ENCODE measurements around the gene PFKFB4. TPM values are rescaled to one million over a fixed set of nuclear protein-coding genes. Genes with fewer than 3 reads are reported as not detected.
A peak's percentile ranks its signal among the peaks of the same experiment; 100 is the strongest.

PFKFB4 gene
- total and polyA plus RNA-seq, 10 of the 15 experiments (the other 5 are each of a cell fraction or from before 2014, with no cell fraction given) = 0.37 to 89.1 (median 5.2) TPM

DNA sequence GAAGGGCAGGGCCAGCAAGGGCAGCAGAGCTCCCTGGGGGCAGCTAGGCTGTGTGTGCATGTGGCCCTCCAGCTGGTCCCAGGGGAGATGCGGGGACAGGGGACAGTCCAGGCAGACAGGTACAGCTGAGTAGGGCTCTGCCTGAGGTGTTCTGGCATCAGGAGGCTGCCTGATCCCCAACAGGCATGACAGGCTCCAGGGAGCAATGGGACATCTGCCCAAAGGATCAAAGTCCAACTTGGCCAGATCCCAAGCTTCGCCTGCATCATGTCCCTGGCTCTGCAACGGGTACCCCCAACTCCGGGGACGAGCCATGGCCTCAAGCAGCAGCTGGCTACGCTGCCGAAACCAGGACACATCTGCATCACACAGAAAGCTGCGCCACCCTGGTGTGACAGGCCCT, 88.3 kb downstream of the PFKFB4 start (continued):
- TF ChIP-seq, protein P1, sequence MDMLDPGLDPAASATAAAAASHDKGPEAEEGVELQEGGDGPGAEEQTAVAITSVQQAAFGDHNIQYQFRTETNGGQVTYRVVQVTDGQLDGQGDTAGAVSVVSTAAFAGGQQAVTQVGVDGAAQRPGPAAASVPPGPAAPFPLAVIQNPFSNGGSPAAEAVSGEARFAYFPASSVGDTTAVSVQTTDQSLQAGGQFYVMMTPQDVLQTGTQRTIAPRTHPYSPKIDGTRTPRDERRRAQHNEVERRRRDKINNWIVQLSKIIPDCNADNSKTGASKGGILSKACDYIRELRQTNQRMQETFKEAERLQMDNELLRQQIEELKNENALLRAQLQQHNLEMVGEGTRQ (IDR thresholded peaks at IDR 0.05; ENCODE audit: borderline replicate concordance, low read depth, low read length) = no peak
- no peak for TF ChIP-seq MEF2A (IDR thresholded peaks at IDR 0.05; ENCODE audit: insufficient read depth, low read depth, low read length)
- no peak for TF ChIP-seq ZNF622 (IDR thresholded peaks at IDR 0.05)
- peak; percentile 53 for TF ChIP-seq MEF2B (IDR thresholded peaks at IDR 0.05; ENCODE audit: partially characterized antibody, poor library complexity, severe bottlenecking)
- TF ChIP-seq ZZZ3 (IDR thresholded peaks at IDR 0.05; ENCODE audit: control insufficient read depth, insufficient read length, low read depth) = no peak

MicroRNAs within 50 kb of the gene (microRNA counts, 767-probe panel; counts per million panel counts)
- 55.3 counts per million for microRNA hsa-miR-711

Small RNAs within 50 kb of the gene (microRNA-seq; reads per million reads assigned to microRNA genes)
- gene MIR6823 (not detected), gene MIR711 (not detected)

Small RNAs within 50 kb of the gene (small RNA-seq; reads per million reads assigned to genes)
- not detected for gene MIR6823

Other genes starting within 250 kb of the PFKFB4 start
Only the 7 nearest of the 15 such genes appear.
- gene SHISA5, start 52.6 kb downstream of the PFKFB4 start, total RNA-seq (2014; rRNA removed) = 86.6 and 87.9 TPM in 2 replicates
- gene SHISA5, start 52.6 kb downstream of the PFKFB4 start, total RNA-seq (2014; rRNA removed; fragmentation: Illumina TruSeq; extraction: Trizol) = 48.7 and 54.5 TPM in 2 replicates
- 86.7 and 94.3 TPM in 2 replicates for gene SHISA5, start 52.6 kb downstream of the PFKFB4 start, total RNA-seq (2021)
- gene SHISA5, start 52.6 kb downstream of the PFKFB4 start, polyA plus RNA-seq (2011; rRNA removed) = 31.7 and 62.3 TPM in 2 replicates
- 21.8 and 49.5 TPM in 2 replicates for gene SHISA5, start 52.6 kb downstream of the PFKFB4 start, polyA plus RNA-seq (2014; fragmentation: Illumina TruSeq; extraction: Trizol)
- gene SHISA5, start 52.6 kb downstream of the PFKFB4 start, polyA plus RNA-seq (2014; fragmentation: Nextera tagmentation; extraction: Ambion mirVana) = 10 to 100 TPM; 17.1 to 18.7 TPM
- 72.3 and 83.0 TPM in 2 replicates for gene SHISA5, start 52.6 kb downstream of the PFKFB4 start, polyA plus RNA-seq (2014; rRNA removed)
- 100 to 1,000 TPM; 134 to 148 TPM for gene SHISA5, start 52.6 kb downstream of the PFKFB4 start, polyA plus RNA-seq (2016; fragmentation: Nextera tagmentation; extraction: Ambion mirVana)
- not detected in 2 replicates for gene UCN2, start 7.0 kb upstream of the PFKFB4 start, total RNA-seq (2014; rRNA removed)
- gene UCN2, start 7.0 kb upstream of the PFKFB4 start, total RNA-seq (2014; rRNA removed; fragmentation: Illumina TruSeq; extraction: Trizol) = not detected in 2 replicates
- not detected in 2 replicates for gene UCN2, start 7.0 kb upstream of the PFKFB4 start, total RNA-seq (2021)
- not detected in 2 replicates for gene UCN2, start 7.0 kb upstream of the PFKFB4 start, polyA plus RNA-seq (2011; rRNA removed)
- not detected in 2 replicates for gene UCN2, start 7.0 kb upstream of the PFKFB4 start, polyA plus RNA-seq (2014; fragmentation: Illumina TruSeq; extraction: Trizol)
- not detected for gene UCN2, start 7.0 kb upstream of the PFKFB4 start, polyA plus RNA-seq (2014; fragmentation: Nextera tagmentation; extraction: Ambion mirVana)
- gene UCN2, start 7.0 kb upstream of the PFKFB4 start, polyA plus RNA-seq (2014; rRNA removed) = 0.05 TPM in 1 of 2 replicates, not detected in the other
- gene UCN2, start 7.0 kb upstream of the PFKFB4 start, polyA plus RNA-seq (2016; fragmentation: Nextera tagmentation; extraction: Ambion mirVana) = not detected
- gene COL7A1, start 38.5 kb upstream of the PFKFB4 start, total RNA-seq (2014; rRNA removed) = 0.11 and 0.23 TPM in 2 replicates
- gene COL7A1, start 38.5 kb upstream of the PFKFB4 start, total RNA-seq (2014; rRNA removed; fragmentation: Illumina TruSeq; extraction: Trizol) = 0.28 and 0.31 TPM in 2 replicates
- 0.64 and 1.9 TPM in 2 replicates for gene COL7A1, start 38.5 kb upstream of the PFKFB4 start, total RNA-seq (2021)
- 0.32 and 1.4 TPM in 2 replicates for gene COL7A1, start 38.5 kb upstream of the PFKFB4 start, polyA plus RNA-seq (2011; rRNA removed)
- 0.24 TPM in 1 of 2 replicates, not detected in the other for gene COL7A1, start 38.5 kb upstream of the PFKFB4 start, polyA plus RNA-seq (2014; fragmentation: Illumina TruSeq; extraction: Trizol)
- under 1 TPM in 1 of 2 experiments, not detected in 1; 0.24 TPM for gene COL7A1, start 38.5 kb upstream of the PFKFB4 start, polyA plus RNA-seq (2014; fragmentation: Nextera tagmentation; extraction: Ambion mirVana)
- 1.0 and 1.3 TPM in 2 replicates for gene COL7A1, start 38.5 kb upstream of the PFKFB4 start, polyA plus RNA-seq (2014; rRNA removed)
- under 1 TPM; 0.01 to 0.29 TPM for gene COL7A1, start 38.5 kb upstream of the PFKFB4 start, polyA plus RNA-seq (2016; fragmentation: Nextera tagmentation; extraction: Ambion mirVana)
- gene UQCRC1, start 52.8 kb upstream of the PFKFB4 start, total RNA-seq (2014; rRNA removed) = 220 and 233 TPM in 2 replicates
- gene UQCRC1, start 52.8 kb upstream of the PFKFB4 start, total RNA-seq (2014; rRNA removed; fragmentation: Illumina TruSeq; extraction: Trizol) = 210 and 214 TPM in 2 replicates
- gene UQCRC1, start 52.8 kb upstream of the PFKFB4 start, total RNA-seq (2021) = 254 and 259 TPM in 2 replicates
- gene UQCRC1, start 52.8 kb upstream of the PFKFB4 start, polyA plus RNA-seq (2011; rRNA removed) = 274 and 426 TPM in 2 replicates
- gene UQCRC1, start 52.8 kb upstream of the PFKFB4 start, polyA plus RNA-seq (2014; fragmentation: Illumina TruSeq; extraction: Trizol) = 161 and 223 TPM in 2 replicates
- gene UQCRC1, start 52.8 kb upstream of the PFKFB4 start, polyA plus RNA-seq (2014; fragmentation: Nextera tagmentation; extraction: Ambion mirVana) = 100 to 1,000 TPM; 116 to 188 TPM
- gene UQCRC1, start 52.8 kb upstream of the PFKFB4 start, polyA plus RNA-seq (2014; rRNA removed) = 197 and 221 TPM in 2 replicates
- gene UQCRC1, start 52.8 kb upstream of the PFKFB4 start, polyA plus RNA-seq (2016; fragmentation: Nextera tagmentation; extraction: Ambion mirVana) = 100 to 1,000 TPM; 374 to 394 TPM
- not detected in 2 replicates for gene TMEM89, start 65.0 kb upstream of the PFKFB4 start, total RNA-seq (2014; rRNA removed)
- gene TMEM89, start 65.0 kb upstream of the PFKFB4 start, total RNA-seq (2014; rRNA removed; fragmentation: Illumina TruSeq; extraction: Trizol) = not detected in 2 replicates
- not detected in 2 replicates for gene TMEM89, start 65.0 kb upstream of the PFKFB4 start, total RNA-seq (2021)
- gene TMEM89, start 65.0 kb upstream of the PFKFB4 start, polyA plus RNA-seq (2011; rRNA removed) = not detected in 2 replicates
- gene TMEM89, start 65.0 kb upstream of the PFKFB4 start, polyA plus RNA-seq (2014; fragmentation: Illumina TruSeq; extraction: Trizol) = not detected in 2 replicates
- not detected for gene TMEM89, start 65.0 kb upstream of the PFKFB4 start, polyA plus RNA-seq (2014; fragmentation: Nextera tagmentation; extraction: Ambion mirVana)
- gene TMEM89, start 65.0 kb upstream of the PFKFB4 start, polyA plus RNA-seq (2014; rRNA removed) = not detected in 2 replicates
- gene TMEM89, start 65.0 kb upstream of the PFKFB4 start, polyA plus RNA-seq (2016; fragmentation: Nextera tagmentation; extraction: Ambion mirVana) = not detected
- gene SLC26A6, start 78.7 kb upstream of the PFKFB4 start, total RNA-seq (2014; rRNA removed) = 17.1 and 17.8 TPM in 2 replicates
- 7.2 and 7.8 TPM in 2 replicates for gene SLC26A6, start 78.7 kb upstream of the PFKFB4 start, total RNA-seq (2014; rRNA removed; fragmentation: Illumina TruSeq; extraction: Trizol)
- gene SLC26A6, start 78.7 kb upstream of the PFKFB4 start, total RNA-seq (2021) = 18.8 and 24.9 TPM in 2 replicates
- 10.5 and 16.5 TPM in 2 replicates for gene SLC26A6, start 78.7 kb upstream of the PFKFB4 start, polyA plus RNA-seq (2011; rRNA removed)
- 8.9 and 11.9 TPM in 2 replicates for gene SLC26A6, start 78.7 kb upstream of the PFKFB4 start, polyA plus RNA-seq (2014; fragmentation: Illumina TruSeq; extraction: Trizol)
- 1 to 10 TPM; 2.1 to 2.9 TPM for gene SLC26A6, start 78.7 kb upstream of the PFKFB4 start, polyA plus RNA-seq (2014; fragmentation: Nextera tagmentation; extraction: Ambion mirVana)
- 20.6 and 22.5 TPM in 2 replicates for gene SLC26A6, start 78.7 kb upstream of the PFKFB4 start, polyA plus RNA-seq (2014; rRNA removed)
- gene SLC26A6, start 78.7 kb upstream of the PFKFB4 start, polyA plus RNA-seq (2016; fragmentation: Nextera tagmentation; extraction: Ambion mirVana) = 10 to 100 TPM; 11.2 to 14.7 TPM
- gene CELSR3, start 106.1 kb upstream of the PFKFB4 start, total RNA-seq (2014; rRNA removed) = 0.82 and 0.96 TPM in 2 replicates
- 0.37 and 0.58 TPM in 2 replicates for gene CELSR3, start 106.1 kb upstream of the PFKFB4 start, total RNA-seq (2014; rRNA removed; fragmentation: Illumina TruSeq; extraction: Trizol)
- gene CELSR3, start 106.1 kb upstream of the PFKFB4 start, total RNA-seq (2021) = 1.6 TPM in 2 replicates
- 0.65 and 1.1 TPM in 2 replicates for gene CELSR3, start 106.1 kb upstream of the PFKFB4 start, polyA plus RNA-seq (2011; rRNA removed)
- 0.48 and 0.56 TPM in 2 replicates for gene CELSR3, start 106.1 kb upstream of the PFKFB4 start, polyA plus RNA-seq (2014; fragmentation: Illumina TruSeq; extraction: Trizol)
- gene CELSR3, start 106.1 kb upstream of the PFKFB4 start, polyA plus RNA-seq (2014; fragmentation: Nextera tagmentation; extraction: Ambion mirVana) = under 1 TPM; 0.08 to 0.18 TPM
- 1.2 and 1.6 TPM in 2 replicates for gene CELSR3, start 106.1 kb upstream of the PFKFB4 start, polyA plus RNA-seq (2014; rRNA removed)
- gene CELSR3, start 106.1 kb upstream of the PFKFB4 start, polyA plus RNA-seq (2016; fragmentation: Nextera tagmentation; extraction: Ambion mirVana) = under 1 TPM; 0.34 to 0.35 TPM